GM12872 (cell line): Measurements from ENCODE around the gene FAM131C.

Source experiments
- CTCF ChIP-seq: IDR thresholded peaks from 3 replicates; pipeline ENCODE4 v1.5.1; 2011; ENCODE audit warnings: low read depth, mild to moderate bottlenecking, low read length, moderate library complexity; ENCODE audit not compliant: insufficient read depth

Gene FAM131C

DNA sequence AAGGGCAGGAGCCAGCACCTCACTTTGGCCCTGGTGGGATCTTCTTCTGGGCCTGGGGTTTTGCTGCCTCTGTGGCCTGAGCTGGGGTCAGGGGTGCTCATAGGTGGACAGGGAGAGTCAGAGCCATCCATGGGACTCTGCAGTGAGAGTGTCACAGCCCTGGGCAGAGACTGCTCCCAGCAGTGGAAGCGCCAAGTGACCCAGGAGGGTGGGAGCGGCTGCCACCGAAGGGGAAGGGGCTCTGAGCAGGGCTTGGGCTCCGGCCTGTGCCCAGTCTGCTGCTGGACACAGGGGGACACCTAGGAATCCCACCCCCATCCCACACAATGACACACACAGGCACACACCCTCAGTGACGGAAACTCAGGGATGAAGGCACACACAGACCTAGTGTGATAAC, 29.5 kb downstream of the FAM131C start:
- TF ChIP-seq CTCF: no peak

GRCh38 chr1:16043521-16043920, 29.9 kb downstream of the FAM131C start, which contains the start of gene CLCNKB:
TSS of gene CLCNKB (plus strand) at chr1:16043782. CDS start at chr1:16044493, 711 bp downstream.
- TF ChIP-seq CTCF: no peak

GRCh38 chr1:16042096-16042495, 31.4 kb downstream of the FAM131C start:
- peak; percentile 21; the same call in 1 of the 3 replicates for TF ChIP-seq CTCF

DNA sequence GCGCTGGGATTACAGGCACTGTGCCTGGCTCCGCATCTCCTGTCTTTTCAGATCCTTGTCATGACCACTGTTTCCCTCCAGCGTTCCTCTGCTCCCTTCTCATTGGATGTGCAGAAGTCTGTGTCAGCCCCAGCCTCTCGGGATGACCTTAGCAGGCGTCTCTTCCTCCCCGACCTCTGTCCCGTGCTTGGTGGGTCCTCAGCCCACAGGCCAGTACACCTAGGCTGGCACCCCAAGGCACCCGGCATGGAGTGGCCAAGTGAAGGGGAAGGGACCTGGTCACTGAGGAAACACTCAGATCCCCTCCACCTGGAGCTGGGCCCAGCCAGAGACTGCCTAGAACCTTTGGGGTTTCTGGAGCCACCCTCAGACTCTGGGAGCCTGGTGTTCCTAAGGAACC, 32.3 kb downstream of the FAM131C start:
- TF ChIP-seq CTCF: no peak

DNA sequence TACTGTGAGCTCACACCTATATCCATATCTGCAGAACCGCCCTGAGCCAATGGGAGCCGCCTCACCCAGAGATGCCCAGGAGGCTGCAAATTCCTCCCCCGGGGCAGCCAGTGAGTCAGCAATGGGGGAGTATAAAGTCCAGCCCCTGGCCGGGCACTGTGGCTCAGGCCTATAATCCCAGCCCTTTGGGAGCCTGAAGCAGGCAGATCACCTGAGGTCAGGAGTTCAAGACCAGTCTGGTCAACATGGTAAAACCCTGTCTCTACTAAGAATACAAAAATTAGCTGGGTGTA, 34.9 kb downstream of the FAM131C start:
- no peak for TF ChIP-seq CTCF

DNA sequence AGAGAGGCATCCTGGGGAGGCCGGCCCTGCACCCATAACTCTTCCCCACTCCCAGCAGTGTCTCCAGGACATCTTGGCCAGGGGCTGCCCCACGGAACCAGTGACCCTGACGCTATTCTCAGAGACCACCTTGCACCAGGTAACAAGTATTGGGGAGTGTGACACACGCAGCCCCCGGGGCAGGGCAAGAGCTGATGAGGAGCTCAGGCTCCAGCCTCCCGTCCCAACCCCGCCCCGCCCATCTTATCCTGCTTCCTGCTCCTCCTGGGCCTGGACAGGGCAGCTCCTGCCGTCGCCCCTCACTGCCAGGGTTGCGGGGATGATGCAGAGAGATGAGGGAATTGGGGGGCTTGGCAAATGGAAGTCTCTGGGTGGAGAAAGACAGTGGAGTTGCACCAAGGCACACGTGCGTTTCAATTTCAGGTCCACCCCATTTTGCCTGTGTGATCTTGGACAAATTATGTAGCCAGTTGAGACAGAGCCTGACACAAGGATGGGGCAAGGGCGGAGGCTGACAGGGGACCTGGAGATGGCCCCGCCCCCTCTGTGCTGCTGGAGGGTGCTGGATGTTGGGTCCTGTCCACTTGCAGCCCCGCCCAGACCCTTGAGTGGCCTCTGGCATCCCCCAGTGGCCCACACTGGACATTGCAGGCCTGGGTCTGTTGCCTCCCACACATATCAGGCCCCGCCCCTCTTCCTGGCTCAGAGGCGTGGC, 40.9 kb downstream of the FAM131C start:
- TF ChIP-seq CTCF: peak; percentile 94

- TF ChIP-seq CTCF: no peak
These were observed 41.9 kb downstream of the FAM131C start for GRCh38 chr1:16031551-16031950.
